ENCODE results near the gene DNAH11.

The DNAH11 gene

GRCh38 chr7:21757537-21758282 is 214.9 kb downstream of the DNAH11 start:
- no peak for DNase-seq (ENCODE audit: low spot score)
- in situ Hi-C loops (cut with MboI; ENCODE audit: low pct_unique_long_range_greater_than_20kb, low sequenced_read_pairs, unreplicated experiment) = no loop called here
- TF ChIP-seq CTCF (IDR thresholded peaks at IDR 0.05; ENCODE audit: extremely low read depth, insufficient read depth, missing control alignments) = no peak

- TF ChIP-seq CTCF (IDR thresholded peaks at IDR 0.05; ENCODE audit: extremely low read depth, insufficient read depth, missing control alignments) = no peak
Measured at GRCh38 chr7:21758286-21758685, 215.4 kb downstream of the DNAH11 start.

GRCh38 chr7:21762469-21762868 is 219.6 kb downstream of the DNAH11 start:
- TF ChIP-seq CTCF (IDR thresholded peaks at IDR 0.05; ENCODE audit: extremely low read depth, insufficient read depth, missing control alignments) = no peak
- no peak for DNase-seq (ENCODE audit: low spot score)
- in situ Hi-C loops (cut with MboI; ENCODE audit: low pct_unique_long_range_greater_than_20kb, low sequenced_read_pairs, unreplicated experiment) = no loop called here

More at GRCh38 chr7:21758286-21758685, 215.4 kb downstream of the DNAH11 start:
- no peak for DNase-seq (ENCODE audit: low spot score)
- in situ Hi-C loops (cut with MboI; ENCODE audit: low pct_unique_long_range_greater_than_20kb, low sequenced_read_pairs, unreplicated experiment) = no loop called here

- in situ Hi-C loops (cut with MboI; ENCODE audit: low pct_unique_long_range_greater_than_20kb, low sequenced_read_pairs, unreplicated experiment) = no loop called here
- TF ChIP-seq CTCF (IDR thresholded peaks at IDR 0.05; ENCODE audit: extremely low read depth, insufficient read depth, missing control alignments) = no peak
- no peak for DNase-seq (ENCODE audit: low spot score)
Measured at GRCh38 chr7:21763818-21764217, 221.0 kb downstream of the DNAH11 start.

- no peak for DNase-seq (ENCODE audit: low spot score)
- no peak for TF ChIP-seq CTCF (IDR thresholded peaks at IDR 0.05; ENCODE audit: extremely low read depth, insufficient read depth, missing control alignments)
- in situ Hi-C loops (cut with MboI; ENCODE audit: low pct_unique_long_range_greater_than_20kb, low sequenced_read_pairs, unreplicated experiment) = no loop called here
Measured at GRCh38 chr7:21766218-21766617, 223.4 kb downstream of the DNAH11 start.

GRCh38 chr7:21767300-21767900 is 224.6 kb downstream of the DNAH11 start:
- DNase-seq (ENCODE audit: low spot score) = peak; percentile 38
- in situ Hi-C loops (cut with MboI; ENCODE audit: low pct_unique_long_range_greater_than_20kb, low sequenced_read_pairs, unreplicated experiment) = no loop called here
- TF ChIP-seq CTCF (IDR thresholded peaks at IDR 0.05; ENCODE audit: extremely low read depth, insufficient read depth, missing control alignments) = peak; percentile 61

All from GM13977 (cell line).